H1 (cell line): ENCODE results near the gene MACROH2A1.

Experiments
- BACH1 ChIP-seq: IDR thresholded peaks from 2 replicates; pipeline ENCODE4 v1.6.1; 2012; ENCODE audit warnings: low read length, improper control_type of control experiment
- BRCA1 ChIP-seq: IDR thresholded peaks from 2 replicates; pipeline ENCODE4 v1.6.1; 2012; ENCODE audit warnings: low read depth, low read length, improper control_type of control experiment
- CEBPB ChIP-seq: IDR thresholded peaks from 2 replicates; pipeline ENCODE4 v1.6.1; 2012; ENCODE audit warnings: low read depth, low read length
- CREB1 ChIP-seq: IDR thresholded peaks from 2 replicates; pipeline ENCODE4 v1.6.1; 2012; ENCODE audit warnings: inconsistent platforms
- CTCF ChIP-seq, 3 experiments: IDR thresholded peaks; 1 replicate in 2 of 3; 2 replicates in 1 of 3; pipeline versions ENCODE4 v1.5.1 to v1.6.1; 2011; ENCODE audit warnings: low read length in 3 of 3, mild to moderate bottlenecking in 3 of 3, inconsistent platforms in 2 of 3, low read depth in 1 of 3, moderate library complexity in 1 of 3; ENCODE audit not compliant: insufficient read depth in 1 of 3; ENCODE audit errors: control extremely low read depth in 1 of 3
- EP300 ChIP-seq, 2 experiments: IDR thresholded peaks; 1 replicate in 1 of 2; 2 replicates in 1 of 2; pipeline ENCODE4 v1.6.1; 2011 to 2012; ENCODE audit warnings: low read depth in 2 of 2, low read length in 2 of 2, mild to moderate bottlenecking in 2 of 2, borderline replicate concordance in 1 of 2, inconsistent platforms in 1 of 2, moderate library complexity in 1 of 2
- EZH2 ChIP-seq: fragments of 200-600 bp; sonication (generic); IDR thresholded peaks from 2 replicates; pipeline ENCODE4 v1.7.1; 2012; ENCODE audit warnings: low read depth, mild to moderate bottlenecking, moderate library complexity, low read length, inconsistent platforms; ENCODE audit not compliant: severe bottlenecking
- FOSL1 ChIP-seq: IDR thresholded peaks from 2 replicates; pipeline ENCODE4 v1.6.1; 2011; ENCODE audit warnings: mild to moderate bottlenecking, low read depth, low read length, moderate library complexity; ENCODE audit not compliant: insufficient read depth
- JUND ChIP-seq: IDR thresholded peaks from 2 replicates; pipeline ENCODE4 v1.6.1; 2011; ENCODE audit warnings: mild to moderate bottlenecking, improper control_type of control experiment, low read length
- MAFK ChIP-seq: IDR thresholded peaks from 2 replicates; pipeline ENCODE4 v1.6.1; 2012; ENCODE audit warnings: low read depth, mild to moderate bottlenecking, improper control_type of control experiment, low read length
- POLR2A ChIP-seq, 2 experiments: IDR thresholded peaks; 1 replicate in 1 of 2; 2 replicates in 1 of 2; pipeline ENCODE4 v1.6.1; 2011; ENCODE audit warnings: low read depth in 2 of 2, low read length in 2 of 2, mild to moderate bottlenecking in 2 of 2; ENCODE audit errors: control extremely low read depth in 1 of 2
- POLR2AphosphoS5 ChIP-seq: IDR thresholded peaks from 2 replicates; pipeline ENCODE4 v1.6.1; 2011; ENCODE audit warnings: low read depth, low read length
- RXRA ChIP-seq: IDR thresholded peaks from 2 replicates; pipeline ENCODE4 v1.6.1; 2011; ENCODE audit warnings: low read depth, mild to moderate bottlenecking, low read length, moderate library complexity; ENCODE audit not compliant: insufficient read depth
- USF2 ChIP-seq: IDR thresholded peaks from 2 replicates; pipeline ENCODE4 v1.6.1; 2011; ENCODE audit warnings: low read length, improper control_type of control experiment

GRCh38 chr5:135400866-135401265 is 1.8 kb upstream of the MACROH2A1 start:
- TF ChIP-seq POLR2AphosphoS5 (no peak), MAFK (no peak), CEBPB (no peak), RXRA (no peak), CTCF (IDR thresholded peaks at IDR 0.05; ENCODE audit: control extremely low read depth in 1 of 3, insufficient read depth in 1 of 3, low read depth in 1 of 3, low read length in 3 of 3) (no peak), POLR2A (IDR thresholded peaks at IDR 0.05; ENCODE audit: control extremely low read depth in 1 of 2, low read depth in 2 of 2, low read length in 2 of 2) (no peak), CREB1 (no peak), FOSL1 (no peak), JUND (no peak), BRCA1 (no peak), EZH2 (peak; percentile 27), BACH1 (no peak), USF2 (no peak), EP300 (IDR thresholded peaks at IDR 0.05; ENCODE audit: borderline replicate concordance in 1 of 2, low read depth in 2 of 2, low read length in 2 of 2) (no peak)
